Measurements from ENCODE around the gene USH1G.

Gene USH1G

GRCh38 chr17:74952431-74953133, 29.5 kb upstream of the USH1G start:
- Histone ChIP-seq H3K9me3 (ENCODE audit: low read length) (no peaks in the 10 kb centered on the region), H2AFZ (ENCODE audit: low read length) (no peak overlapping the region), H3K27me3 (ENCODE audit: insufficient read depth, low read length) (no peaks in the 10 kb centered on the region), H3K27ac (ENCODE audit: low read depth, low read length, poor library complexity, severe bottlenecking) (no peak overlapping the region), H3K79me2 (ENCODE audit: insufficient read depth, low read length) (no peaks in the 10 kb centered on the region), H3K4me1 (ENCODE audit: insufficient read depth, low read length, severe bottlenecking) (no peaks in the 10 kb centered on the region), H3K4me2 (ENCODE audit: low read length) (no peak overlapping the region), H4K20me1 (ENCODE audit: insufficient read depth, low read length) (no peaks in the 10 kb centered on the region), H3K9ac (ENCODE audit: low read length) (no peak overlapping the region), H3F3A (ENCODE audit: insufficient read depth, low read length) (no peaks in the 10 kb centered on the region), H3K36me3 (ENCODE audit: insufficient read depth, low read length) (no peaks in the 10 kb centered on the region), H3K9me2 (ENCODE audit: low read depth, low read length) (no peaks in the 10 kb centered on the region), H3K4me3 (ENCODE audit: low read depth, low read length, poor library complexity, severe bottlenecking) (no peak overlapping the region)
- TF ChIP-seq CTCF (IDR thresholded peaks at IDR 0.05; ENCODE audit: low read length) = no peak
- no peak for TF ChIP-seq EZH2 (IDR thresholded peaks at IDR 0.05; ENCODE audit: borderline replicate concordance, low read length)

- H3K27me3 ChIP-seq (ENCODE audit: insufficient read depth, low read length) = no peaks in the 10 kb centered on the region; the same call in 1 of the 2 replicates
- H2AFZ ChIP-seq (ENCODE audit: low read length) = no peak overlapping the region
- no peaks in the 10 kb centered on the region for H3K4me1 ChIP-seq (ENCODE audit: insufficient read depth, low read length, severe bottlenecking)
- no peak overlapping the region for H3K4me2 ChIP-seq (ENCODE audit: low read length)
- H3F3A ChIP-seq (ENCODE audit: insufficient read depth, low read length) = no peaks in the 10 kb centered on the region
- H3K9ac ChIP-seq (ENCODE audit: low read length) = no peak overlapping the region
- TF ChIP-seq EZH2 (IDR thresholded peaks at IDR 0.05; ENCODE audit: borderline replicate concordance, low read length) (no peak), CTCF (IDR thresholded peaks at IDR 0.05; ENCODE audit: low read length) (no peak)
- H3K79me2 ChIP-seq (ENCODE audit: insufficient read depth, low read length) = no peaks in the 10 kb centered on the region
- no peaks in the 10 kb centered on the region for H3K36me3 ChIP-seq (ENCODE audit: insufficient read depth, low read length)
- H4K20me1 ChIP-seq (ENCODE audit: insufficient read depth, low read length) = no peaks in the 10 kb centered on the region
- H3K27ac ChIP-seq (ENCODE audit: low read depth, low read length, poor library complexity, severe bottlenecking) = no peak overlapping the region
- H3K9me2 ChIP-seq (ENCODE audit: low read depth, low read length) = no peaks in the 10 kb centered on the region
- no peaks in the 10 kb centered on the region for H3K9me3 ChIP-seq (ENCODE audit: low read length)
- H3K4me3 ChIP-seq (ENCODE audit: low read depth, low read length, poor library complexity, severe bottlenecking) = no peak overlapping the region
Observed at GRCh38 chr17:74951680-74952421, 28.8 kb upstream of the USH1G start.

GRCh38 chr17:74951065-74951464, 28.0 kb upstream of the USH1G start:
- no peaks in the 10 kb centered on the region for H3F3A ChIP-seq (ENCODE audit: insufficient read depth, low read length)
- H3K9ac ChIP-seq (ENCODE audit: low read length) = no peak overlapping the region
- no peak overlapping the region for H3K27ac ChIP-seq (ENCODE audit: low read depth, low read length, poor library complexity, severe bottlenecking)
- no peaks in the 10 kb centered on the region for H3K9me3 ChIP-seq (ENCODE audit: low read length)
- no peaks in the 10 kb centered on the region; the same call in 1 of the 2 replicates for H3K27me3 ChIP-seq (ENCODE audit: insufficient read depth, low read length)
- no peak overlapping the region for H3K4me2 ChIP-seq (ENCODE audit: low read length)
- no peaks in the 10 kb centered on the region for H3K79me2 ChIP-seq (ENCODE audit: insufficient read depth, low read length)
- H3K9me2 ChIP-seq (ENCODE audit: low read depth, low read length) = no peaks in the 10 kb centered on the region
- TF ChIP-seq EZH2 (IDR thresholded peaks at IDR 0.05; ENCODE audit: borderline replicate concordance, low read length) (no peak), CTCF (IDR thresholded peaks at IDR 0.05; ENCODE audit: low read length) (no peak)
- H3K4me3 ChIP-seq (ENCODE audit: low read depth, low read length, poor library complexity, severe bottlenecking) = no peak overlapping the region
- H2AFZ ChIP-seq (ENCODE audit: low read length) = no peak overlapping the region
- H3K4me1 ChIP-seq (ENCODE audit: insufficient read depth, low read length, severe bottlenecking) = no peaks in the 10 kb centered on the region
- H4K20me1 ChIP-seq (ENCODE audit: insufficient read depth, low read length) = no peaks in the 10 kb centered on the region
- no peaks in the 10 kb centered on the region for H3K36me3 ChIP-seq (ENCODE audit: insufficient read depth, low read length)

Measured in OCI-LY1 (cell line).